ENCODE results near the gene DFFB. TPM values are rescaled to one million over a fixed set of nuclear protein-coding genes. Genes with fewer than 3 reads are reported as not detected.

DFFB gene
- total and polyA plus RNA-seq, 9 of the 15 experiments (the other 6 are each of a cell fraction or from before 2014, with no cell fraction given) = 2.3 to 15.8 (median 11.5) TPM

DNA sequence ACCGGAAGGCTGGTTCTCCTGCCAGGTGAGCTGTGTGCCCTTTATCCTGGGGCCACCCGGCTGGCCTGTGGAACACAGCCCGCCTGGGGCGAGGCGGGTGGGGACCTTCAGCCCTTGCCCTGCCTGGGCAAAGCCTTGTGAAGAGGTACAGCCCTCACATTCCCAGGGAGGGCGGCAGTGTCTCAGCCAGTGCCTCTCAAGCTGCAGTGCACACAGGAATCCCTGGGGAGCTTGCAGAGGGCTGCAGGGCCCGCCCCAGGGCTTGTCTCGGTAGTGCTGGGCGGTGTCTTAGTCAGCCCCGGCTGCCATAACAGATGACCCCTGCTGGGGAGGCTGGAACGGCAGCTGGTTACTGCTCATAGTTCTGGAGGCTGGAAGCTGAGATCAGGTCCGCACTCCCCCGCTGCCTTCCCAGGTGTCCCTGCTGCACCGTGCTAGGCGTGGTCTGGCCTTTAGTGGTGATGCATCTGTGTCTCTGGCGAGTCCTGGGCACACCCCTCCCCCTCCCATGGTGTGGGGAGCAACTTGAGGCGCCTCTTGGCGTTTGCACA is 12.6 kb downstream of the DFFB start (continued):
- TF ChIP-seq, protein P1, sequence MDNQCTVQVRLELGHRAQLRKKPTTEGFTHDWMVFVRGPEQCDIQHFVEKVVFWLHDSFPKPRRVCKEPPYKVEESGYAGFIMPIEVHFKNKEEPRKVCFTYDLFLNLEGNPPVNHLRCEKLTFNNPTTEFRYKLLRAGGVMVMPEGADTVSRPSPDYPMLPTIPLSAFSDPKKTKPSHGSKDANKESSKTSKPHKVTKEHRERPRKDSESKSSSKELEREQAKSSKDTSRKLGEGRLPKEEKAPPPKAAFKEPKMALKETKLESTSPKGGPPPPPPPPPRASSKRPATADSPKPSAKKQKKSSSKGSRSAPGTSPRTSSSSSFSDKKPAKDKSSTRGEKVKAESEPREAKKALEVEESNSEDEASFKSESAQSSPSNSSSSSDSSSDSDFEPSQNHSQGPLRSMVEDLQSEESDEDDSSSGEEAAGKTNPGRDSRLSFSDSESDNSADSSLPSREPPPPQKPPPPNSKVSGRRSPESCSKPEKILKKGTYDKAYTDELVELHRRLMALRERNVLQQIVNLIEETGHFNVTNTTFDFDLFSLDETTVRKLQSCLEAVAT (IDR thresholded peaks at IDR 0.05) = no peak
- TF ChIP-seq ZNF24 (IDR thresholded peaks at IDR 0.05) (no peak), ZNF431 (CRISPR knock-in tag; IDR thresholded peaks at IDR 0.05) (no peak), TCFL5 (CRISPR knock-in tag; conservative IDR thresholded peaks at IDR 0.05) (no peak), ILF3 (IDR thresholded peaks at IDR 0.05; ENCODE audit: borderline replicate concordance) (no peak), YY1 (IDR thresholded peaks at IDR 0.05; ENCODE audit: borderline replicate concordance in 1 of 3, control insufficient read depth in 1 of 3, extremely low read depth in 1 of 3, insufficient read depth in 3 of 3, insufficient read length in 1 of 3, insufficient replicate concordance in 2 of 3, low read depth in 1 of 3, low read length in 2 of 3) (peak in 2 of 3 experiments; percentile 75 to 86), FUS (optimal IDR thresholded peaks at IDR 0.05; ENCODE audit: low read depth, low read length) (no peak)
- TF ChIP-seq, protein P2, sequence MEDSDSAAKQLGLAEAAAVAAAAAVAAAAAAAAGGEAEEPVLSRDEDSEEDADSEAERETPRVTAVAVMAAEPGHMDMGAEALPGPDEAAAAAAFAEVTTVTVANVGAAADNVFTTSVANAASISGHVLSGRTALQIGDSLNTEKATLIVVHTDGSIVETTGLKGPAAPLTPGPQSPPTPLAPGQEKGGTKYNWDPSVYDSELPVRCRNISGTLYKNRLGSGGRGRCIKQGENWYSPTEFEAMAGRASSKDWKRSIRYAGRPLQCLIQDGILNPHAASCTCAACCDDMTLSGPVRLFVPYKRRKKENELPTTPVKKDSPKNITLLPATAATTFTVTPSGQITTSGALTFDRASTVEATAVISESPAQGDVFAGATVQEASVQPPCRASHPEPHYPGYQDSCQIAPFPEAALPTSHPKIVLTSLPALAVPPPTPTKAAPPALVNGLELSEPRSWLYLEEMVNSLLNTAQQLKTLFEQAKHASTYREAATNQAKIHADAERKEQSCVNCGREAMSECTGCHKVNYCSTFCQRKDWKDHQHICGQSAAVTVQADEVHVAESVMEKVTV (CRISPR knock-in tag; IDR thresholded peaks at IDR 0.05) = no peak
- TF ChIP-seq, protein P3, sequence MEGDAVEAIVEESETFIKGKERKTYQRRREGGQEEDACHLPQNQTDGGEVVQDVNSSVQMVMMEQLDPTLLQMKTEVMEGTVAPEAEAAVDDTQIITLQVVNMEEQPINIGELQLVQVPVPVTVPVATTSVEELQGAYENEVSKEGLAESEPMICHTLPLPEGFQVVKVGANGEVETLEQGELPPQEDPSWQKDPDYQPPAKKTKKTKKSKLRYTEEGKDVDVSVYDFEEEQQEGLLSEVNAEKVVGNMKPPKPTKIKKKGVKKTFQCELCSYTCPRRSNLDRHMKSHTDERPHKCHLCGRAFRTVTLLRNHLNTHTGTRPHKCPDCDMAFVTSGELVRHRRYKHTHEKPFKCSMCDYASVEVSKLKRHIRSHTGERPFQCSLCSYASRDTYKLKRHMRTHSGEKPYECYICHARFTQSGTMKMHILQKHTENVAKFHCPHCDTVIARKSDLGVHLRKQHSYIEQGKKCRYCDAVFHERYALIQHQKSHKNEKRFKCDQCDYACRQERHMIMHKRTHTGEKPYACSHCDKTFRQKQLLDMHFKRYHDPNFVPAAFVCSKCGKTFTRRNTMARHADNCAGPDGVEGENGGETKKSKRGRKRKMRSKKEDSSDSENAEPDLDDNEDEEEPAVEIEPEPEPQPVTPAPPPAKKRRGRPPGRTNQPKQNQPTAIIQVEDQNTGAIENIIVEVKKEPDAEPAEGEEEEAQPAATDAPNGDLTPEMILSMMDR (IDR thresholded peaks at IDR 0.05 in 2 of 3, conservative IDR thresholded peaks at IDR 0.05 in 1 of 3; ENCODE audit: insufficient read depth in 2 of 3, low read depth in 1 of 3, low read length in 3 of 3) = peak; percentile 70 to 84 (median 71)
- TF ChIP-seq, protein P4, sequence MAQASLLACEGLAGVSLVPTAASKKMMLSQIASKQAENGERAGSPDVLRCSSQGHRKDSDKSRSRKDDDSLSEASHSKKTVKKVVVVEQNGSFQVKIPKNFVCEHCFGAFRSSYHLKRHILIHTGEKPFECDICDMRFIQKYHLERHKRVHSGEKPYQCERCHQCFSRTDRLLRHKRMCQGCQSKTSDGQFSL (CRISPR knock-in tag; IDR thresholded peaks at IDR 0.05) = no peak
- TF ChIP-seq, protein P4 (tag; IDR thresholded peaks at IDR 0.05) = no peak
- TF ChIP-seq, protein P5, sequence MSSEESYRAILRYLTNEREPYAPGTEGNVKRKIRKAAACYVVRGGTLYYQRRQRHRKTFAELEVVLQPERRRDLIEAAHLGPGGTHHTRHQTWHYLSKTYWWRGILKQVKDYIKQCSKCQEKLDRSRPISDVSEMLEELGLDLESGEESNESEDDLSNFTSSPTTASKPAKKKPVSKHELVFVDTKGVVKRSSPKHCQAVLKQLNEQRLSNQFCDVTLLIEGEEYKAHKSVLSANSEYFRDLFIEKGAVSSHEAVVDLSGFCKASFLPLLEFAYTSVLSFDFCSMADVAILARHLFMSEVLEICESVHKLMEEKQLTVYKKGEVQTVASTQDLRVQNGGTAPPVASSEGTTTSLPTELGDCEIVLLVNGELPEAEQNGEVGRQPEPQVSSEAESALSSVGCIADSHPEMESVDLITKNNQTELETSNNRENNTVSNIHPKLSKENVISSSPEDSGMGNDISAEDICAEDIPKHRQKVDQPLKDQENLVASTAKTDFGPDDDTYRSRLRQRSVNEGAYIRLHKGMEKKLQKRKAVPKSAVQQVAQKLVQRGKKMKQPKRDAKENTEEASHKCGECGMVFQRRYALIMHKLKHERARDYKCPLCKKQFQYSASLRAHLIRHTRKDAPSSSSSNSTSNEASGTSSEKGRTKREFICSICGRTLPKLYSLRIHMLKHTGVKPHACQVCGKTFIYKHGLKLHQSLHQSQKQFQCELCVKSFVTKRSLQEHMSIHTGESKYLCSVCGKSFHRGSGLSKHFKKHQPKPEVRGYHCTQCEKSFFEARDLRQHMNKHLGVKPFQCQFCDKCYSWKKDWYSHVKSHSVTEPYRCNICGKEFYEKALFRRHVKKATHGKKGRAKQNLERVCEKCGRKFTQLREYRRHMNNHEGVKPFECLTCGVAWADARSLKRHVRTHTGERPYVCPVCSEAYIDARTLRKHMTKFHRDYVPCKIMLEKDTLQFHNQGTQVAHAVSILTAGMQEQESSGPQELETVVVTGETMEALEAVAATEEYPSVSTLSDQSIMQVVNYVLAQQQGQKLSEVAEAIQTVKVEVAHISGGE (CRISPR knock-in tag; IDR thresholded peaks at IDR 0.05) = no peak
- TF ChIP-seq, protein P6, sequence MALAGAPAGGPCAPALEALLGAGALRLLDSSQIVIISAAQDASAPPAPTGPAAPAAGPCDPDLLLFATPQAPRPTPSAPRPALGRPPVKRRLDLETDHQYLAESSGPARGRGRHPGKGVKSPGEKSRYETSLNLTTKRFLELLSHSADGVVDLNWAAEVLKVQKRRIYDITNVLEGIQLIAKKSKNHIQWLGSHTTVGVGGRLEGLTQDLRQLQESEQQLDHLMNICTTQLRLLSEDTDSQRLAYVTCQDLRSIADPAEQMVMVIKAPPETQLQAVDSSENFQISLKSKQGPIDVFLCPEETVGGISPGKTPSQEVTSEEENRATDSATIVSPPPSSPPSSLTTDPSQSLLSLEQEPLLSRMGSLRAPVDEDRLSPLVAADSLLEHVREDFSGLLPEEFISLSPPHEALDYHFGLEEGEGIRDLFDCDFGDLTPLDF (CRISPR knock-in tag; IDR thresholded peaks at IDR 0.05) = no peak

Measured in K562 (cell line).